HepG2 (cell line): ENCODE results near the gene PPY. TPM values are rescaled to one million over a fixed set of nuclear protein-coding genes. Genes with fewer than 3 reads are reported as not detected.
A peak's percentile ranks its signal among the peaks of the same experiment; 100 is the strongest.

Experiments used
- AGO2 ChIP-seq: fragments of 200-400 bp; formaldehyde crosslinking; optimal IDR thresholded peaks from 2 replicates; pipeline ENCODE3; 2017; ENCODE audit warnings: mild to moderate bottlenecking, low read depth, low read length, moderate library complexity
- CEBPB ChIP-seq: IDR thresholded peaks from 2 replicates; pipeline ENCODE4 v1.6.1; 2011; ENCODE audit warnings: low read depth, low read length, improper control_type of control experiment, borderline replicate concordance
- HIVEP1 ChIP-seq: sonication (generic); formaldehyde crosslinking; IDR thresholded peaks from 2 replicates; pipeline ENCODE4 v1.4.0; 2020; ENCODE audit warnings: mild to moderate bottlenecking, missing genetic modification reagents
- HNRNPLL ChIP-seq: fragments of 200-400 bp; formaldehyde crosslinking; IDR thresholded peaks from 2 replicates; pipeline ENCODE4 v1.6.1; 2017; ENCODE audit warnings: mild to moderate bottlenecking, low read depth, low read length; ENCODE audit not compliant: poor library complexity, severe bottlenecking
- IKZF4 ChIP-seq: sonication (generic); formaldehyde crosslinking; IDR thresholded peaks from 2 replicates; pipeline ENCODE4 v1.5.1; 2020; ENCODE audit warnings: borderline replicate concordance, mild to moderate bottlenecking, low read depth, missing genetic modification reagents; ENCODE audit errors: not compliant biosample characterization
- MAFG ChIP-seq: sonication (generic); formaldehyde crosslinking; IDR thresholded peaks from 2 replicates; pipeline ENCODE4 v1.5.1; 2020; ENCODE audit warnings: mild to moderate bottlenecking, missing genetic modification reagents
- MEIS1 ChIP-seq: sonication (generic); formaldehyde crosslinking; IDR thresholded peaks from 2 replicates; pipeline ENCODE4 v1.9.0; 2021; ENCODE audit warnings: mild to moderate bottlenecking, missing genetic modification reagents, moderate library complexity, borderline replicate concordance
- NBN ChIP-seq: fragments of 450-650 bp; conservative IDR thresholded peaks from 2 replicates; pipeline ENCODE4 v1.6.1; 2017
- NR2F1 ChIP-seq, 2 experiments: fragments of 450-650 bp in 1 of 2; formaldehyde crosslinking in 1 of 2; IDR thresholded peaks; 2 replicates each; pipeline versions ENCODE4 v1.5.0 to v1.6.1; 2016 to 2020; ENCODE audit warnings: mild to moderate bottlenecking in 1 of 2, missing compliant biosample characterization in 1 of 2, missing genetic modification reagents in 1 of 2, moderate library complexity in 1 of 2
- PBX3 ChIP-seq: sonication (generic); formaldehyde crosslinking; IDR thresholded peaks from 2 replicates; pipeline ENCODE4 v1.8.1; 2023; ENCODE audit warnings: missing genetic modification reagents, inconsistent platforms, borderline replicate concordance
- RAD21 ChIP-seq: fragments of 450-650 bp; formaldehyde crosslinking; IDR thresholded peaks from 2 replicates; pipeline ENCODE4 v1.5.0; 2020; ENCODE audit warnings: mild to moderate bottlenecking
- SKI ChIP-seq: fragments of 450-650 bp; IDR thresholded peaks from one replicate; pipeline ENCODE4 v1.6.1; 2018; ENCODE audit warnings: mild to moderate bottlenecking; ENCODE audit not compliant: partially characterized antibody
- SP2 ChIP-seq: sonication (generic); formaldehyde crosslinking; IDR thresholded peaks from 2 replicates; pipeline ENCODE4 v1.5.1; 2020; ENCODE audit warnings: mild to moderate bottlenecking, missing genetic modification reagents
- TERF1 ChIP-seq: sonication (generic); formaldehyde crosslinking; IDR thresholded peaks from 2 replicates; pipeline ENCODE4 v1.8.0; 2022; ENCODE audit warnings: mild to moderate bottlenecking, missing genetic modification reagents, moderate library complexity
- TRIM24 ChIP-seq: sonication (generic); formaldehyde crosslinking; IDR thresholded peaks from 2 replicates; pipeline ENCODE4 v1.8.0; 2022; ENCODE audit warnings: mild to moderate bottlenecking, missing genetic modification reagents
- ZEB1 ChIP-seq: IDR thresholded peaks from 2 replicates; pipeline ENCODE4 v1.6.1; 2012; ENCODE audit warnings: mild to moderate bottlenecking, low read depth, inconsistent platforms; ENCODE audit not compliant: insufficient replicate concordance
- ZFP1 ChIP-seq: IDR thresholded peaks from 2 replicates; pipeline ENCODE4 v1.6.1; 2016
- ZFY ChIP-seq: sonication (generic); formaldehyde crosslinking; IDR thresholded peaks from 2 replicates; pipeline ENCODE4 v1.4.0; 2020; ENCODE audit warnings: missing genetic modification reagents
- ZNF281 ChIP-seq: sonication (generic); formaldehyde crosslinking; IDR thresholded peaks from 2 replicates; pipeline ENCODE4 v1.4.0; 2020; ENCODE audit warnings: missing genetic modification reagents, borderline replicate concordance
- ZNF337 ChIP-seq: sonication (generic); formaldehyde crosslinking; IDR thresholded peaks from 2 replicates; pipeline ENCODE4 v1.5.1; 2020; ENCODE audit warnings: missing genetic modification reagents, low read depth, mild to moderate bottlenecking, borderline replicate concordance
- ZNF710 ChIP-seq: sonication (generic); formaldehyde crosslinking; IDR thresholded peaks from 2 replicates; pipeline ENCODE4 v1.5.0; 2020; ENCODE audit warnings: mild to moderate bottlenecking, missing genetic modification reagents, borderline replicate concordance
- ZSCAN12 ChIP-seq: sonication (generic); formaldehyde crosslinking; IDR thresholded peaks from 2 replicates; pipeline ENCODE4 v1.9.0; 2021; ENCODE audit warnings: mild to moderate bottlenecking, missing genetic modification reagents
- polyA plus RNA-seq, 8 experiments: library from polyadenylated mRNA; depleted of rRNA in 3 of 8; stranded (reverse) in 7 of 8; unstranded in 1 of 8; fragments of >200 nt; fragmentation: Illumina TruSeq in 4 of 8; extraction: Trizol in 4 of 8; gene quantifications; 2 replicates each; pipeline versions ENCODE4 v1.2.1 to v1.2.3, GENCODE V29; 2011 to 2016; ENCODE audit warnings: low read depth in 4 of 8, missing spikeins in 1 of 8, mixed read lengths in 1 of 8; ENCODE audit not compliant: insufficient read depth in 1 of 8
- total RNA-seq, 5 experiments: library from RNA; depleted of rRNA; stranded (reverse); fragments of >200 nt; fragmentation: Illumina TruSeq; extraction: Trizol; gene quantifications; 2 replicates each; pipeline ENCODE4 v1.2.3, GENCODE V29; 2016; ENCODE audit warnings: low read depth in 1 of 5

PPY gene
- total and polyA plus RNA-seq, 2 of the 13 experiments (the other 11 are each of a cell fraction or from before 2014, with no cell fraction given), result not detected

GRCh38 chr17:43976963-43977837 lies 34.9 kb upstream of the PPY start (continued):
- no peak for TF ChIP-seq PBX3 (CRISPR knock-in tag)
- no peak for TF ChIP-seq ZEB1
- no peak for TF ChIP-seq ZFP1
- TF ChIP-seq HIVEP1 (CRISPR knock-in tag), result no peak
- TF ChIP-seq CEBPB, result no peak
- no peak; the same call in none of the 2 replicates for TF ChIP-seq ZFY (CRISPR knock-in tag)
- no peak for TF ChIP-seq ZNF337 (CRISPR knock-in tag)
- no peak for TF ChIP-seq AGO2
- no peak for TF ChIP-seq HNRNPLL
- 0 out of 2 replicates have a peak, but pooled peaks have one; percentile 19 for TF ChIP-seq ZNF710 (CRISPR knock-in tag)
- no peak for TF ChIP-seq IKZF4
- TF ChIP-seq NR2F1 (CRISPR knock-in tag; IDR thresholded peaks at IDR 0.05), result no peak
- TF ChIP-seq SP2, result no peak
- no peak for TF ChIP-seq RAD21 (CRISPR knock-in tag)
- TF ChIP-seq MAFG (CRISPR knock-in tag), result no peak
- TF ChIP-seq MEIS1 (CRISPR knock-in tag), result no peak
- TF ChIP-seq TERF1 (CRISPR knock-in tag), result no peak
- no peak for TF ChIP-seq ZSCAN12
- TF ChIP-seq TRIM24 (CRISPR knock-in tag), result no peak
- TF ChIP-seq NBN, result no peak
- no peak for TF ChIP-seq ZNF281 (CRISPR knock-in tag)
- TF ChIP-seq SKI, result no peak
